Hematopoietic multipotent progenitor cell treated with erythropoietin and hydrocortisone succinate and interleukin-3 and kit ligand, for 17 days (in vitro differentiated cells): ENCODE data around the gene VWA7.

Experiments used
- DNase-seq: peaks from one replicate; pipeline ENCODE4 v3.0.0-alpha.2; 2015; ENCODE audit warnings: low spot score

VWA7 gene

DNA sequence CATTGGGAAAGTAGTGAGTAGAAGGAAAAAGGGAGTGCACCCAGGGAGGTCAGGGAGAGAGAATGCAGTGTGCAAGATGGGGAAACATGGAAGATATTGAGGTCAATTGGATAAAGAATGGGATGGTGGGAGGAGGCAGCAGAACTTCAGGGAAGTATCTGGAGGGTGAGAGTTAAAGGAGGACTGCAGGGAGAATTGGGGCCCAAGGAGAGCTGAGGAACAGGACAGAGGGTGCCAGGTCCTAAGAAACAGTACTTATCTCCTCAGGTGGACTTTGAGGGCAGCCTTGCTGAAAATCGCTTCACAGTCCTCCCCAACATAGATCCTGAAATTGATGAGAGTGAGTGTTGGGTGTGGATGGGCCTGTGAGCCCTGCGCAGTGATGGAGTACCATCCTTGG is 18.8 kb downstream of the VWA7 start:
- no peak for DNase-seq

GRCh38 chr6:31752739-31753319 is 24.3 kb downstream of the VWA7 start:
- DNase-seq: no peak

DNA sequence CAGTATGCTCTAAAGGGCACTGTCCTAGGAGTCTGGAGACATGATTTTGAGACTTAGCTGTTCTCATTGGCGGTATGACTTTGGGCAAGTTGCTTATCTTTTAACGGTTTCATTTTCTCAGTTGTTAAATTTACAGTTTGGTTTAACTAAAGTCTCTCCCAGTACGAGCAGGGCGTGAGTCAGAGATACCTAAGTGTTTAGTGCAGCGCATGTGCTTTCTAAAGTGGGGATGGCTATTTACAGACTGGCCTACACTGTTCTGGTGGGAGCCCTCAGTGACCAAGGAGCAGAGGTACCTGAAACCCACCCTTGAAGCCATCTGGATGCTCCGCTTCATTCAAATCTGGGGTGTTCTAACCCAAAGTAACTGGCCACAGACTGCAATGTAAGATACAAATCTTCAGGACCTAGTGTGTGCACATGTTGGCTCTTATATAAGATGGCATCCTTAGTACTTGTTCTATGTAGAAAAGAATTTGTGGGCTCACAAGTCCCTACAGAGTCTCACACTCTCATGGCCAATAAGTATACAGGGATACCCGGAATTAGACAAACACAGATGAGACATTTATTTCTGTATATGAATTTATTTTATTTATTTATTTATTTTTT is 26.6 kb downstream of the VWA7 start:
- no peak for DNase-seq

- DNase-seq: no peak
Observed at GRCh38 chr6:31749301-31750036, 27.7 kb downstream of the VWA7 start.

DNA sequence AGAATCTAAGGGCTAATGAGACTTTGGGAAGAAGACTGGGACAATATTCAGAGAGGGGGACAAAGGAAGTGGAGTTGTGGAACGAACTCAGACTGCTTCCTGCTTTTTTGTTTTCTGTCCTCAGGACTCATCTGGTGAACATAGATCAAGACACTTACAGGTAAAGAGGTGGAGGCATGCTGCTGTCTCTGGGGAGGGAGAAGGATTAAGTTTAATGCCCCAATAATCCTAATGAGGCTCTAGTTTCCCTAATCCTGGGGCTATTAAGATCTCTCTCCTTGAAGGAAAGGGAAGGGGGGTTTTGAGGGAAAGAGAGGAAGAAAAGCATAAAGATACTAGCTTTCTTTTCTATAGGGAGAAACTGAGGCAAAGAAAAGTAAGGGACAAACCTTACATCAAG is 32.7 kb downstream of the VWA7 start:
- no peak for DNase-seq

GRCh38 chr6:31742894-31743293 is 34.2 kb downstream of the VWA7 start:
- DNase-seq: no peak

DNA sequence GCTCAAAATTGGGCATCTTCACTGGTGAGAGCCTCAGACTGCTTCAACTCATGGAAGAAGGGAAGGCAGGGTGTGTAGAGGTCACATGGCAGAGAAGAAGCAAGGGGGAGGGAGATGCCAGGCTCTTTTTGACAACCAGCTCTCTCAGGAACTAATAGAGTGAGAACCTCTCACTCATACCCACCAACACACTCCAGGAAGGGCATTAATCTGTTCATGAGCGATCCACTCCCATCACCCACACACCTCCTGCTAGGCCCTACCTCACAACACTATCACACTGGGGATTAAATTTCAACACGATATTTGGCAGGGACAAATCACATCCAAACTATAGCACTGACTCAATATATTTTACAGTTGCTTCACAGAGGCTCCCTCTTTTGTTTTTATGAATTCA is 35.3 kb downstream of the VWA7 start:
- no peak for DNase-seq

DNA sequence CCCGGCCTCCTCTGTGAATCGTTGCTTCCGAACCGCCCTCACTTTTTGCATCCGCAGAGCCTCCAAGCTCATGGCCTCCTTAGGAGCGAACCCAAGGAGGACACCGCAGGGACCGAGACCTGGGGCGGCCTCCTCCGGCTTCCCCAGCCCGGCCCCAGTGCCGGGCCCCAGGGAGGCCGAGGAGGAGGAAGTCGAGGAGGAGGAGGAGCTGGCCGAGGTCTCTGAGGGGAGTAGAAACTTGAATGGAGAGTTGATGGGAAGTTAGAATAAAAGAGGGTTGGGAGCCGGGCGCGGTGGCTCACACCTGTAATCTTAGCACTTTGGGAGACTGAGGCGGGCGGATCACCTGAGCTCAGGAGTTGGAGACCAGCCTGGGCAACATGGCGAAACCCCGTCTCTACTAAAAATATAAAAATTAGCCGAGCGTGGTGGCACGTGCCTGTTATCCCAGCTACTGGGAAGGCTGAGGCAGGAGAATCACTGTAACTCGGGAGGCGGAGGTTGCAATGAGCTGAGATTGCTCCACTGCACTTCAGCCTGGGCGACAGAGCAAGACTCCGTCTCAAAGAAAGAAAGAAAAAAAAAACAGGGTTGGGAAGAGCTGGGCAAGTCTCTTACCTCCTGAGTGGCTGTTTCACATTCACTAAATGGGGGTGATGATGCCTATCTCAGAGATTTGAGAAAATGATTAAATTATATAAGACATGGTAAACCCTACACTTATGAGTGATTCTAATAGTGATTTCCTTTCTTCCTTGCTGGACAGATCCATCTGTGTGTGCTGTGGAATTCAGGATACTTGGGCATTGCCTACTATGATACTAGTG is 36.5 kb downstream of the VWA7 start:
- no peak for DNase-seq

GRCh38 chr6:31739639-31740396 is 37.3 kb downstream of the VWA7 start, which contains the start of gene MSH5:
TSS of gene MSH5 (plus strand) at chr6:31740005. CDS start at chr6:31740467, 462 bp downstream.
- peak; percentile 98 for DNase-seq

- DNase-seq: peak; percentile 66
Observed at GRCh38 chr6:31737991-31738979, 38.8 kb downstream of the VWA7 start.

GRCh38 chr6:31737315-31737990 is 39.7 kb downstream of the VWA7 start:
- no peak for DNase-seq

DNA sequence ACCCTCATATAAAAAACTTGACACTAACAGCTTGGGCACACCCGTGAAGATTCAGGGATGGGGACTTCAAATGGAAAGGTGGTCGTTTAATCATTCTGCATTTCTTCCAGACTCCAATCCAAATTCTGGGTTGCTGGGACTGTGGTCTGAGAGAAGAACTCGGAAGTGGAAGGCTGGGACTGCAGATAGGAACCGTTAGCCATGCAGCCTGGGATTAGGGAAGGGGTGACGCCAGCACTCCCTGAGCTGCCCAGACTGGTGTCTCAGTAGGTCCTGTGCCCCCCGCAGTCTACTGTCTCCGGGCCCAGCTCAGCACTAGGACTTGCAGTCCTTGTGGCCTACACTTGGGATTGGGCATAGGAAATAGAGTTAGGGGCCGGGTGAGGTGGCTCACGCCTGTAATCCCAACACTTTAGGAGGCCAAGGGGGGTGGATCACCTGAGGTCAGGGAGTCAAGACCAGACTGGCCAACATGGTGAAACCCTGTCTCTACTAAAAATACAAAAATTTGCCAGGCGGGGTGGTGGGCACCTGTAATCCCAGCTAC is 40.3 kb downstream of the VWA7 start:
- no peak for DNase-seq

GRCh38 chr6:31736021-31736767 is 40.9 kb downstream of the VWA7 start, which contains the start of gene CLIC1:
TSS of gene CLIC1 (minus strand) at chr6:31736530. CDS start at chr6:31736300, 230 bp downstream.
- DNase-seq: peak; percentile 84

- DNase-seq: peak; percentile 63
Observed at GRCh38 chr6:31734821-31735406, 42.2 kb downstream of the VWA7 start.

GRCh38 chr6:31734247-31734820 is 42.8 kb downstream of the VWA7 start:
- DNase-seq: no peak

- no peak for DNase-seq
Observed at GRCh38 chr6:31733734-31734133, 43.4 kb downstream of the VWA7 start.

DNA sequence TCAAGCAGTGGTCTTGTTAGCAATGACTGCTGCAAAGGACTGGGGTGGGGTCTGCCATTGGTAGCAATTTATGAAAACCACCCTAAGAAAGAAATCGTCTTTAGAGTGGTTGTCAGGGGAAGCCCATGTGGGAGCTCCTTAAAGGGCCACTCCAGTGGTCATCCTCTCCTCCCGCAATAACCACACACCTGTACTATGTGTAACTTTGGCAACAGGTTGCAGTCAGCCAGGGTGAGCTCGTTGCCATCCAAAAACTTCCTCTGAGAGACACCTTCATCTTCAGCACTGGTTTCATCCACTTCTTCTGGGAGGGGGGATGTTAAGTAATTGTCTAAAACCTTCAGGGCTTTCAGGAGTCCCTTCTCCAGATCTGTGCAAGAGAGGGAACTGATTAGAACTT is 45.1 kb downstream of the VWA7 start:
- no peak for DNase-seq

- DNase-seq: no peak
Observed at GRCh38 chr6:31730631-31731086, 46.5 kb downstream of the VWA7 start.
